Activated T-cell treated with anti-CD3 and anti-CD28 coated beads for 4 hours (primary cell): ENCODE measurements around the gene NT5M.

ENCODE experiments used
- DNase-seq: peaks from one replicate; pipeline ENCODE4 v3.0.0-alpha.2; 2020

The NT5M gene

DNA sequence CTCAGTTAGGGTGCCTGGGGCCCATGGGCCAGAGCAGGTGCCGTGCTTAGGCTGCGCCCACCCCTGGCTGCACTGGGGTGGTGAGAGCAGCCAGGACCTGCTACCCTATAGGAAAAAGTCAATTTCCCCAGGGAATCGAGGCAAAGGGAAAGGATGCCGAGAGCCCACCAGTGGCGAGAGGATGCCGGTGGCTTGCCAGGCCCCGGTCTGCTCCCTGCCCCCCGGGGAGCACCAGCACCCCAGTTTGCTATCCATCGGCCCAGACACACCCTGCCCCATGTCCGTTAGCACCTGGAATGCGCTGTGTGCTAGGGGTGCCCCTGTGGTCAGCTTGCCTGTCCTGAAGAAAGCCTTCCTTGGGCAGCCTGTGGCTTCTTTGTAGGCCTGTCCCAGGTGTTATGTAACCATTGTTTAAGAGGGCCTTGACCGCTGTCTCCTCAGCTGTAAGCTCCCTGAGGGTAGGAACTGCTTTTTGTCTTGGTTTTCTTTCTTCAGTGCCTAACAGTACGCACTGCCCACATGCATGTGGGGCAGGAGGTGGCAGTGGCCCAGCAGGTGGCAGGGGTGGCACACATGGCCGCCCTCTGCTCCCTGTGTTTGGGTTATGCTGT, 40.8 kb downstream of the NT5M start:
- no peak for DNase-seq

- no peak for DNase-seq
These were observed 41.5 kb downstream of the NT5M start for GRCh38 chr17:17344507-17345293.

DNA sequence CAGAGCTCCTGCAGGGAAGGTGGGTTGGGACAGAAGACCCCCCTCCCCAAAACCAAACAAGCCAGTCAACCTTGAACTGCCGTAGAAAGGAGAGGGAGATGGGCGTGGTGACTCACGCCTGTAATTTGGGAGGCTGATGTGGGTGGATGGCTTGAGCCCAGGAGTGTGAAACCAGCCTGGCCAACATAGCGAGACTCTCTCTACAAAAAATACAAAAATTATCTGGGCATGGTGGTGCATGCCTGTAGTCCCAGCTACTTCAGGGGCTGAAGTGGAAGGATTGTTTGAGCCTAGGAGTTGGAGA, 42.1 kb downstream of the NT5M start:
- DNase-seq: no peak

DNA sequence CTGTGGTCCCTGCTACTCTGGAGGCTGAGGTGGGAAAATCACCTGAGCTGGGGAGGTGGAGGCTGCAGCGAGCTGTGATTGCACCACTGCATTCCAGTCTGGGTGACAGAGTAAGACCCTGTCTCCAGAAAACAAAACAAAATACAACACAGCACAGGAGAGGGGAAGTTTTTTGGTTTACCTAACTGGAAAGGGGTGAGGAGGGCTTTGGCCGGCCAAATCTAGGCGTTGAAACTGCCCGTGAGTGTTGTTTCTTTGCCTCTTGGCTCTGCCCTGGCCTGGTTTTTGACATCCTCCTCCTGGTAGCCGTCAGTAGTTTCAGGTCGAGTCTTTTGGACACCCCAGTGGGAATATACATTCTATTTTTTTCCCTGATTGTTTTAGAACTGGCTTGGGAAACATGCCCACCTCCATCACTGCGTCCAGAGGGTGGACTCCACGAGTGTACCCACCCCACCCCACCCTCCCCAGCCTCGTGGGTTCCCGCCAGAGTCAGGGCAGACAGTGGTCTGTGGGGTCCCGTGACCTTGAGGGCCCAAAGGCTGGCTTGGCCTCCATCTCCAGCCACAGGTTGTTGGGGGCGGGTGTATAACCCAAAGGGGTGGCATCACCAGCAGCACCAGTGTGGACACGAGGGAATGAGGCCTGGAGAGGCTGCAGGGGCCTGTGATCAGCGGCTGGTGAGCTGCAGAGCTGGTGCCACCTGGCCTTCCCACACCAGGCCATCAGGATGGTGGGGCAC, 42.7 kb downstream of the NT5M start:
- DNase-seq: no peak

DNA sequence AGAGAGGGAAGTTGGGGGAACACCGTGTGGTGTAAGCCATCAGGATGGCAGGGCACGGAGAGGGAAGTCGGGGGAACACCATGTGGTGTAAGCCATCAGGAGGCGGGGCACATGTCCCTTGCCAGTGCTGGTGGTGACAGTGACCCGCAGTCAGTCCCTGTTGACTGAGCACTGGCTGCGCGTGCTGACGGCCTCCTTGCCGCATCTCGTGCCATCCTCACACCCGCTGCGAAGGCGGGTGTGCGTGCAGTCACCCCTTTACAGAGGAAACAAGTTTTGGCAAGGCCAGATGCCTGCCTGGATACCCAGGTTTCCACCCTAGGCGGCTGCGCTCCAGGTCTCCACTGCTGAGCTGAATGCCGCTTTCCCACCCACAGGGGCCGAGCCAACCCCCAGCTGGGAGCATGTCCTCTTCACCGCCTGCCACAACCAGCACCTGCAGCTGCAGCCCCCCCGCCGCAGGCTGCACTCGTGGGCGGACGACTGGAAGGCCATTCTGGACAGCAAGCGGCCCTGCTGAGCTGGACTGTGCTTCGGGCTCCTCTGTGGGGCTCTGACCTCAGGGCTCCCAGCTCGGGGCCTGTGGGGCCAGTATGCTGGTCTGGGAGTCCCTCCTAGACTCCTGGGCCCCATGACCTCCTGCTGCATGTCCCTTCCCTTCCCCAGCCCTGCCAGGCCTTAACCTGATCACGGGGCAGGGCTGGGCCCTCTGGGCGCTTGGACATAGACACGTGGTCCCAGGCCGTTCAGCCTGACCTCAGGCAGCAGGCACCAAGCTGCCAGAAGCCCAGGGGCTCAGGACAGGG, 43.5 kb downstream of the NT5M start:
- no peak for DNase-seq

DNA sequence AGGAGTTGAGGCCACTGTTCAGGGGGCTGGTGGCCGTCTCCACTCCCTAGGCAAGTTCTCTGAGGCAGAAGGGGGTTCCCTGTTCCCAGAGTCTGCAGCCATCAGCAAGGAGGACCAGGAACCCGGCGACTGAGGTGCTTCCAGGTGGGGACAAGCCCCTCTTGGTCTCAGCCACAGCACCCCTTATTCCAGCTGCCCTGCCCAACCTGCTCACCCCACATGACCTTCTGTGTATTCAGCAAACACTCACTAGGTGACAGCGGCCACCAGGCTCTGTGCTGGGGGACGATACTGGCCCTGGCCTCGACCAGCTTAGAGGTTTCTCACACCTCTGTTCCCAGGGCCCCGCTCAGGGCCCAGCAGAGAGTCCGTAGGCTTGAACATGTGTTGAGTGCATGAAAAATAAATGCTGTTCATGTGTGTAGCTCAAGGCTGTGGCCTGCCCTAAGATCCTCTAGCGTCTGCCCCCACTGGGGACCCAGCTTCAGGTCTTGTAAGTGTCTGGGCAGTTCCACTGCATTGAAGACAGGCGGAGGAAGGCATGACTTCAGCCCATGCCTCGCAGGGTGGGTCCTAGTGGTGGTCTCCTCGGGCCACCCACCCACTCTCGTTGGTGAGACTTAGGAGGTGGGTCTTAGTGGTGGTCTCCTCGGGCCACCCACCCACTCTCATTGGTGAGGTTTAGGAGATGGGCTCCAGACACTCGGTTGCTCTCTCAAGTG, 44.2 kb downstream of the NT5M start:
- DNase-seq: no peak

- no peak for DNase-seq
These were observed 45.0 kb downstream of the NT5M start for GRCh38 chr17:17347956-17348871.

DNA sequence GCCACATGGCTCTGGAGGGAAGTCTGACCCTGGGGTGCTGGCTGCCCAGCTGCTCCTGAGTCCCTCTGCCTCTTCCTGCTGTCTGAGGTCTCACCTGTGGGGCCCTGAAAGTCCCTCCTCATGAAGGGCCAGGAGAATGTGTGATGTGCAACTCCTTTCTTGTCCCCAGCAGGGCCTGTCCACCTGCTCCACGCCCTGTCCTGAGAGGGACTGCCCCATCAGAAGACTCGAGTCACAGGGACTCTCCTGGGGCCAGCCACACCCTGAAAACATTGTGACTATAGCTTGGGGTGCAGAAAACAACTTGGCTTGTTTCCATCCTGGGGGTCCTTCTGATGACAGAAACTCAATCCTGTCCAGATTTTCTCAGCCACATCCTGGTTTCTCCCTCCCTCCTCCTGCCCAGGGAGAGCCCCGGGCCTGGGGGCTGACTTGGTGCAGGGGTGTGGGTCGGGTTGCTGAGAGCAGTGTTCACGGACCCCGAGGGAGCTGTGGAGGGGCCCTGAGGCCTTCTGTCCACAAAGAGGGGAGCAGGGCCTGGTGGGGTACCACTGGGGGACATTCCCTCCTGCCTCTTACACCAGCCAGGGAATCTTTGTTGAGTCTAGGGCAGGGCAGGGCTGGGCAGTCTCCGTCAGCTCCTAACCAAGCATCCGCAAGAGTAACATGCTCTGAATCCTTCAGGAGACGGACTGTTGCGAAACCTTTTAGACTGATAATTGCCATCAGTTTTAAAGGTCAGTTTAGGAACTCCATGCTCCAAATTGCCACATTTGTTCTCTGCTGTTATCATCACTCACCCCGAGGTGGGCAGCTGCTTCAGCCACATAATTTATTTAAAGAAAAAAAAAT, 45.9 kb downstream of the NT5M start:
- DNase-seq: no peak

GRCh38 chr17:17349724-17350106, 46.5 kb downstream of the NT5M start:
- DNase-seq: no peak

- no peak for DNase-seq
These were observed 47.5 kb downstream of the NT5M start for GRCh38 chr17:17350491-17351355.

DNA sequence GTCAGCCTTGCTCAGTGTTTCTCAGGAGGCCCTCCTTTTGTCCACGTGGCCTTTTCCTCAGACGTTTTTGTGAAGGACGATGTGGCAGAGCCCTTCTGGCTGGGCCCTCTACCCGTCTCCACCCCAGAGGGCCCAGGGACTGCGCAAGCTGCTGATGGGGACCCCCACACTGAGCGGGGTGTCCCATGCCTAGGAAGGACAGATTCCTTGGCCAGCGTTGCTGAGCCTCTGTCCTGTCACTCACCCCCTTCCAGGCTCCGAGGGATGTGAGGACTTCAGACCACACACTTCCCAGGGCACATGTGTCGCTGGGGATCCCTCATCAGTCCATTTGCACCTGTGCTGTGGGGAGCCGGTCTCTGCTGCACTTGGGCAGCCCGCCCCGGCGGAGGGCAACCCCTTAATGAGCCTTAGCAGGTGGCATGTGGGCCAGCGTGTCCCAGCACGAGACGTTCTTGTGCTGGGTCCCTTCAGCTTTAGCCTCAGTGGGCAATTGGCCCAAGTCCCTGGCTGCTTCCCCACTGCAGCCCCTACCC, 48.3 kb downstream of the NT5M start:
- DNase-seq: no peak

GRCh38 chr17:17351901-17352781, 49.0 kb downstream of the NT5M start:
- DNase-seq: no peak

DNA sequence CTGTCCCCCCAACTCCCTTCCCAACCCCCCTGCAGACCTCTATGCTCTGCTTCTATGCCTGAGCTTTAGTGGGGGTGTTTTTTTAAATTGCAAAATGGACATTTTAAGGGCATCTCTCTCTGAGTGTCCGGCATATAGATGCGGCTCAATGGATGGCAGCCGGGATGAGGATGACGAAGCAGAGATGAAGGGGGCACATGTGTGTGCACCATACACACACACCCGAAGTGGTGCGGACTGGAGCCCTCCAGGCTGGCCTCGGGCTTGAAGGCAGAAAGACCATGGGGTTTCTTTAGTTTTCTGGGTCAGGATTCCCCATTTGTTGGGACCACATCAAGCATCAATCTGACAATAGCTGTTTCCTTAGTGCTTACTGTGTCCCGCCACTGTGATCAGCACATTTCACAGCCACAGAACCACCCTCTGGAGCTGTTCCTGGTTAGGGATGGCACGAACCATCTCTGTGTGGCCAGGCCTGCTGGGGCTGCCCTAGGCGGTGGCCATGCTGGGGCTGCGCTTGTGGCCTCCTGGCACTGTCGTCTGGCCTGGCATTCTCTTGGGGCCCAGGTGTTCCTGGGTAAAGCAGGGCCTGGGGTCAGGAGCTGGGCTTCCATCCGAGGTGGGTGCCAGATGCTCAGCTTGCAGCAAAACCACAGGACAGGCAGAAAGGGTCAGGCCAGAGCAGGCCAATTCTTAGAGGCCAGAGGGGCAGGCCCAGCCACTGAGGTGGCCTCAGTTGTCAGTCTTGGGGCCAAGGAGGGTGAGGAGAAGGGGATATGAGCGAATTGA, 49.9 kb downstream of the NT5M start:
- DNase-seq: no peak

GRCh38 chr17:17353625-17354484, 50.7 kb downstream of the NT5M start:
- DNase-seq: no peak

DNA sequence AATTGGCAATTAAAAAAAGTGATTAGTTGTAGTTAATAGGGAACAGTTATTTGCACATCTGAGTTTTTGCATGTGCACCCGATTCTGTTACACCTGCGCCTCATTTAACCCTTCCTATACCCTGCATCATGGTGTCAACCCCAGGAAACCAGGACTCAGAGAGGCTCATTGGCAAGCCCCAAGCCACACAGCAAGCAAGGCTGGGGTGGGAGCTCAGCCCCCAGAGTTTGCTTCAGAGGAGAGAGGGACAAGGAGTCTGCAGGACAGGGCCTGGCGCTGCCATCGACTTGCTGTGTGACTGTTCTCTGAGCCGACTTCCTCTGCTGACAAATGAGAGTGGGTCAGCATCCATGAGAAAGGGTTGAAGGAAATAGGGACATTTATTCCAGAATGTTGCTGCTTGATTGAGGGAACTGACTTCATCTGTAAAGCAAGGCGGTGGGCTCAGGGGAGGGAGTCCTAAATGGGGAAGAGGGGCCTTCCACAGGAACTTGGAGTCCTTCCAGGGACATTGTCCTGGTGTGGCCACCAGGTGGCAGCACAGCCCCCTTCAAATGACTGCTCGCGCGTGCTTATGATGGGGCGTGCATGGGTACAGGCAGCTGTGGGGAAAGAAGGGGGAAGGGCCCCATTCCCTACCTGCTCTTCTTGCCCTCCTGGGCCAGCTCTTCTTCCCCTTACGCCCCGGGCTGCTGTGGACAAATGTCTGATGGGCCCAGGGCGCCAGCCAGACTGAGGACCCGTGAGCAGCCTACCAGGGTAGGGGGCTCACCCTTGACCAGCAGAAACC, 51.6 kb downstream of the NT5M start:
- DNase-seq: peak; percentile 69

DNA sequence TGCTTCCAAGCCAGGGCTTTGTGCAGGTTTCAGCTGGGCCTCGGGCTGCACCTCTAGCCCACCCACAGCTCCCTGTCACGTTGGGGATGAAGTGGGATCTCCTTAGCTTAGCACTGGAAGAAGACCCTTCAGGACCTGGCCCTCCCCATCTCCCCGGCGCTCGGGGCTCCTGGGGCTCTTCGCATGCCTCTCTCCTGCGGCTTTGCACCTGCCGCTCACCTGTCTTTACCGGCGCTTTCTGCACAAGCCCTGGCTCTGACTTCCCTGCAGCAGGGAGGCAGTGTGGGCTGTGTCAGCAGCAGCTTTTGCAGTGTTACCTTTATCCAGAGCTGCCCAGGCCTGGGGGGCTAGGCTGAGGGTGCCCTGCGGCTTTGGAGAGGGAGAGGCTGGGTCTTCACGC, 52.3 kb downstream of the NT5M start:
- no peak for DNase-seq
